Activated CD4-positive, alpha-beta T cell treated with anti-CD3 and anti-CD28 coated beads, Interleukin-2, amount 50 U/mL, for 16 hours (primary cell): ENCODE data around the gene GLG1.
"Not testable (repeated sequence)": the region's sequence is repeated elsewhere in the genome, so short reads cannot be mapped to it uniquely, and the experiment has no call there.

Source experiments
- DNase-seq: peaks from one replicate; pipeline ENCODE4 v3.0.0-alpha.2; 2020

Gene GLG1

GRCh38 chr16:74574146-74574545, 32.8 kb downstream of the GLG1 start:
- DNase-seq = no peak

GRCh38 chr16:74573622-74574021, 33.3 kb downstream of the GLG1 start:
- DNase-seq = no peak

- no peak for DNase-seq
Observed at GRCh38 chr16:74570412-74571301, 36.3 kb downstream of the GLG1 start.

GRCh38 chr16:74568961-74569631, 37.8 kb downstream of the GLG1 start:
- no peak for DNase-seq

- no peak for DNase-seq
Observed at GRCh38 chr16:74567901-74568300, 39.0 kb downstream of the GLG1 start.

- no peak for DNase-seq
Observed at GRCh38 chr16:74565378-74565777, 41.5 kb downstream of the GLG1 start.

GRCh38 chr16:74564451-74564984, 42.4 kb downstream of the GLG1 start:
- DNase-seq = no peak

- peak; percentile 31 for DNase-seq
Observed at GRCh38 chr16:74563828-74564263, 43.1 kb downstream of the GLG1 start.

- DNase-seq = peak; percentile 20
Observed at GRCh38 chr16:74562117-74562516, 44.8 kb downstream of the GLG1 start.

GRCh38 chr16:74561626-74562025, 45.3 kb downstream of the GLG1 start:
- DNase-seq = no peak

- no peak for DNase-seq
Observed at GRCh38 chr16:74560912-74561311, 46.0 kb downstream of the GLG1 start.

- no peak for DNase-seq
Observed at GRCh38 chr16:74558873-74559272, 48.0 kb downstream of the GLG1 start.

GRCh38 chr16:74557275-74557674, 49.6 kb downstream of the GLG1 start:
- no peak for DNase-seq

GRCh38 chr16:74556375-74556922, 50.5 kb downstream of the GLG1 start:
- no peak for DNase-seq

- not testable (repeated sequence) for DNase-seq
Observed at GRCh38 chr16:74552357-74552756, 54.6 kb downstream of the GLG1 start.

- DNase-seq = not testable (repeated sequence)
Observed at GRCh38 chr16:74550227-74551019, 56.5 kb downstream of the GLG1 start.

- DNase-seq = not testable (repeated sequence)
Observed at GRCh38 chr16:74546112-74546511, 60.8 kb downstream of the GLG1 start.

- not testable (repeated sequence) for DNase-seq
Observed at GRCh38 chr16:74542911-74543578, 63.9 kb downstream of the GLG1 start.

- DNase-seq = not testable (repeated sequence)
Observed at GRCh38 chr16:74540663-74541062, 66.3 kb downstream of the GLG1 start.

- DNase-seq = not testable (repeated sequence)
Observed at GRCh38 chr16:74538801-74539200, 68.1 kb downstream of the GLG1 start.

- DNase-seq = not testable (repeated sequence)
Observed at GRCh38 chr16:74537746-74538145, 69.2 kb downstream of the GLG1 start.

GRCh38 chr16:74534650-74535049, 72.3 kb downstream of the GLG1 start:
- not testable (repeated sequence) for DNase-seq
